ENCODE results near the gene KLHDC1.
"Not testable (repeated sequence)": the region's sequence is repeated elsewhere in the genome, so short reads cannot be mapped to it uniquely, and the experiment has no call there.

KLHDC1 gene

DNA sequence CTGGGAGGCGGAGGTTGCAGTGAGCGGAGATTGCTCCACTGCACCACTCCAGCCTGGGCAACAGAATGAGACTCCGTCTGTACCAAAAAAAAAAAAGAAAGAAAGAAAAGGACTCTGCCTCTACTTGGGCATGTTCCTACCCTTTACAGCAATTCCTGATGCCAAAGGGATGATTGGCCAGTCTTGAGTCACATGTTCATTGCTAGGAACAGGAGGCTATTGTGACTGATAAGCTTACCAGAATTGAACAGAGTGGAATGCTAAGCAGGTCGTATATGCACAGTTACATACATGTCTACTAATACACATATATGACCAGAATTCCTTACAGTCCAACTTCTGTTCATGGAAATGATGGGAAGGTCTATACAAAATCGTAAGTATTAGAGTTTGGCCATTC lies 34.3 kb downstream of the KLHDC1 start:
- no peak for FAIRE-seq

DNA sequence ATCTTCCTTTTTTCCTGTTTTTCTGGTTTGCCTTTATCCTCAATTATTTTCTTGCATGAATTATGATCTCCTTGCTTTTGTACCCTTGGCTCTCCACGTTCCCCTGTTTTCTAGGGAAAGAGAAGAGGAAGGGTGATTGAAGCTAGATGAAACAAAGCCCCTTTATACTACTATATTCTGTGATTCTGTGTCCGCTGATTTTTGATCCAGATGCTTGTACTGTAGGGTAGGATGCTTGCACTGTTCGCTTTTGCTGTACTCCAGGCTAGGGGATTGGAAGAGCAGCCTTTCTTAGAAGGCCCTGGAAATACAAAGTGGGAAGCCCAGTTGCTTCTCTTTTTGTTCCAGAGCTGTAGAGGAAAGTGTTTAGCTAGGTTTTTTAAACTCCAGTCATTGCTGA lies 40.0 kb downstream of the KLHDC1 start:
- FAIRE-seq: no peak

DNA sequence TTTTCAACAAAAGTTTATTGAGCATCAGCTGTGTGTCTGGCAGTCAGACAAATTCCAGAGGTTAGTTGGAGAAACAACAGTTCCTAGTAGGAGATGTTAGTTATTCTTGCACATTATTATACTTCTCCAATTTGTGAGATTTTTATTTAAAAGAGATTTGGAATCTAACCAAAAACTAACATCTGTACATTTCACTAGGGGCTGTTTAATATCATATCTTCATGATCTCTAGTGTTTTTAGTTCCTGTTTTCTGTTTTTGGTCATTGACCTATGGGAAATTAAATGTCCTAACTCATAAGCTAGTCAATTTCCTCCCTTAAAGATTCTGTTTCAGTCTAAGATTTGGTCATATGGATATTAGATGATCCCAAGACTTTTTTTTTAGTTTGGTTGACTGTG lies 40.9 kb downstream of the KLHDC1 start:
- FAIRE-seq: no peak

DNA sequence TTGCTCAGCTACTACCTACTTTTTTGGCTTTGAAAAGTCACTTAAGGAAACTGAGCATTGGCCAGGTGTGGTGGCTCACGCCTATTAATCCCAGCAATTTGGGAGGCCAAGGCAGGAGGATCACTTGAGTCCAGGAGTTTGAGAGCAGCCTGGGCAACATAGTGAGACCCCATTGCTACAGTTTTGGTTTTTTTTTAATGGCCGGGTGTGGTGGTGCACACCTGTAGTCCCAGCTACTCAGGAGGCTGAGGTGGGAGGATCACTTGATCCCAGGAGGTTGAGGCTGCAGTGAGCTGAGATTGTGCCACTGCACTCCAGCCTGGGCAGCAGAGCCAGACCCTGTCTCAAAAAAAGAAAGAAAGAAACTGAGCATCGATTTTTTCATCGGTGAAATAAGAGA lies 42.7 kb downstream of the KLHDC1 start:
- not testable (repeated sequence) for FAIRE-seq

DNA sequence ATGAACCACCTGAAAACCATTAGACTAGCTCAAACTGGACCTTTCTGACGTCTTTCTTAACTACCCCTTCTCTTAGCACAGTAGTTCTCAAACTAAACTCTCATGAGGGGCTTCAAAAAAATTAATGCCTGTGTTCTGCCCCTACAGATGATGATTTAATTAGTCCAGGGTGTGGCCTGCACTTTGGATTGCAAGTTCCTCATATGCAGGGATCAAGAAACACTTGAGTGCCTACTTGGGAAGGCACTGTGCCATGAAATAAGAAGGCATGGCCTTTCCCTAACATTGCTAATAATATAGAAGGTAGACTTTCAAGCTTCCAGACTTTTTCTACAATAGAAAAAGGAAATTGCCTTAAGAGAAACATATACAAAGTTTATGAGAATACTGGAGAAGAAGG lies 52.3 kb downstream of the KLHDC1 start:
- no peak for FAIRE-seq

DNA sequence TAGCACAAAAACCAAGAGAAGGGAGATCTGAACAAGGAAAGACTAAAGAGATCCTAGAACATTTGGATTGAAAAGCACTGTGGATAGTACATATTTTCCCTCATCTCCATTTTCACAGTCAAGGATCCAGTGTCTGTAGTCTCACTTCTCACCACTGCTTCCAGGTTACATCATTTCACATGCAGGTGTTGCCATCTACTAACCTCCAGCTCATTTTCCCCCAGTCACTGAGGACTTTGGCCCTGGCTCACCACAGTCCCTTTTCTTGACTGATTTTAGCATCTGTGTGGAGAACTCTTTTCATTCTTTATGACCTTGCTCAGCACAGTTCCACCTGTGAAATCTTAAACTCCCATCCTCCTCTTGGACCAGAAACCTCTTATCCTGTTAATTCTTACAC lies 53.6 kb downstream of the KLHDC1 start:
- FAIRE-seq: not testable (repeated sequence)

DNA sequence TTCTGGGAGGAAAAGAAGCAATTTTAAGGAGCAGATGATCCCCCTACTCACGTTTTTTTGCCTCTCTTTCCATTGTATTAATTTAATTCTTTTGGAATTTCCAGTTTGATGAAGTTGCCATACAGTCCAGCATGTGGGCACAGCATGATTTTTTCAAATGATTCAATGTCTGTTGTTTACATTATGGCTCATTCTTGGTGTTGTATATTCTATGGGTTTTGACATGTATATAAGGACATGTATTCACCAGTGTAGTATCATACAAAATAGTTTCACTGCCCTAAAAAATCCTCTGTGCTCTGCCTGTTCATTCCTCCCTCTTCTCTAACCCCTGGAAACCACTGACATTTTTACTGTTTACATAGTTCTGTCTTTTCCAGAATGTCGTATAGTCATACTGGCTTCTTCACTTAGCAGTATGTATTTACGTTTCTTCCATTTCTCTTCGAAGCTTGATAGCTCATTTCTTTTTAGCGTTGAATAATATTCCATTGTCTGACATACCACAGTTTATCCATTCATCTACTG lies 61.7 kb downstream of the KLHDC1 start:
- no peak for FAIRE-seq

DNA sequence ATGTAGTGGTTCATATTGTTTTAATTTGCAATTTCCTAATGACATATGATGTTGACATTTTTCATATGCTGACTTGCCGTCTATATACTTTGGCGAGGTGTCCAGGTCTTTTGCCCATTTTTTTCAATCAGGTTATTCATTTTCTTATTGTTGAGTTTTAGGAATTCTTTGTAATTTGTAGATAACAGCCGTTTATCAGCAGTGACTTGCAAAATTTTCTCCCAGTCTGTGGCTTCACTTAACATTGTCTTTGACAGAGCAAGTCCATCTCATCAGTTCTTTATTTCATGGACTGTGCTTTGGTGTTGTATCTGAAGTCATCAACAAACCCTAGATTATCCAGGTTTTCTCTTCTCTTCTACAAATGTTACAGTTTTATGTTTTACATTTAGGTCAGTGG lies 62.5 kb downstream of the KLHDC1 start:
- no peak for FAIRE-seq

DNA sequence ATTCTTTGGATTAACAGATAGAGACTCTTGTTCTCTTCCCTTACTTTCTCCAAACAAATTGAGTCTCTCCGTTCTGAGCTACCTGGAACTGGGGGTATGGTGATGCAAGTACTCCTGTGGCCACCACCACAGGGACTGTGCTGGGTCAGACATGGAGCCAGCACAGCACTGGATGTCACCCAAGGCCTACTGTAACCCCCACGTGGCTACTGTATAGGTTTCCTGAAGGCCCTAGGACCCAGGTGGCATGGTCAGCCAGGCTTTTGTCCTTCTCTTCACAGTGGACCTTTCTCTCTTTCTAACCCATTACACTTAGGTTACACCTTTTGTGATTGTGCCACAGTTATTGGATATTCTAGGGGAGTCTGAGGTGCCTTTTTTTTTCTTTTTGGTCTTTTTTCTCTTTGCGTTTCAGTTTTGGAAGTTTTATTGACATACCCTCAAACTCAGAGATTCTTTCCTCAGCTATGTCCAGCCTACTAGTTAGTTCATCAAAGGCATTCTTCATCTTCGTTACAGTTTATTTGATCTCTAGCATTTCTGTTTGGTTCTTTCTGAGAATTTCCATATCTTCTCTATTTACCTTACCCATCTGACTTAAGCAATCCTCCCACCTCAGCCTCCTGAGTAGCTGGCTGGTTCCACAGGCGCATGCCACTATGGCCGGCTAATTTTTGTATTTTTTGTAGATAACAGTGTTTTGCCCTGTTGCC lies 69.1 kb downstream of the KLHDC1 start:
- no peak for FAIRE-seq

DNA sequence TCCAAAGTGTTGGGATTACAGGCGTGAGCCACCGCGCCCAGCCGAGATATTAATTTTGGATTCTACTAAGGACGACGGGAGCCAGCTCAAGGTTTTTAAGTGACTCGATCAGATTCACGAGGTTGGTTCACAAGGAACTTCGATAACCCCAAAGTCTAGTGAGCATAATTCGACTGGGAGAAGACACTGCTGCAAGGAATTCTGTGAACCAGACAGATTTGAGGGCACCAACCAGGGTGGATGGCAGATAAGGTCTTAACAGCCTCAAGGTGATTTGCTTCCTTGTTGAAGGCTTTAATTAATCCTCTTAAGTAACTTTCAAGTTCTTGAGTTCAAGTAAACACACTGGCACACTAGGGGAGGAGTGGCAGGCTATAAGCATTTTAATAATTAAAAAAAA lies 73.9 kb downstream of the KLHDC1 start:
- FAIRE-seq: no peak

DNA sequence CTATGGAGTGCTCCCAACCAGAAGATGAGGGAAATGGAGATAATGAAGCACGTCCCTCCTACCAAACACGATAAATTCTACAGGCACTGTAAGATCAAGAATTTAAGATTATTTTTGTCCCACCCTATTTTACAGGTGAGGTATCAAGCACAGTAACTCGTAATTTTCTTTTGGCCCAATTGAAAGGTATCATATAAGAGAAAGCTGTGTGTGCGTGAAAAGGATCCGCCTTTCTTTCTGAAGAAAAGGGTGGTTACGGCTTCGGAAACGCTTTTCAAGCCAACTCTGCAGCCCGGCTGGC lies 74.3 kb downstream of the KLHDC1 start:
- no peak for FAIRE-seq

DNA sequence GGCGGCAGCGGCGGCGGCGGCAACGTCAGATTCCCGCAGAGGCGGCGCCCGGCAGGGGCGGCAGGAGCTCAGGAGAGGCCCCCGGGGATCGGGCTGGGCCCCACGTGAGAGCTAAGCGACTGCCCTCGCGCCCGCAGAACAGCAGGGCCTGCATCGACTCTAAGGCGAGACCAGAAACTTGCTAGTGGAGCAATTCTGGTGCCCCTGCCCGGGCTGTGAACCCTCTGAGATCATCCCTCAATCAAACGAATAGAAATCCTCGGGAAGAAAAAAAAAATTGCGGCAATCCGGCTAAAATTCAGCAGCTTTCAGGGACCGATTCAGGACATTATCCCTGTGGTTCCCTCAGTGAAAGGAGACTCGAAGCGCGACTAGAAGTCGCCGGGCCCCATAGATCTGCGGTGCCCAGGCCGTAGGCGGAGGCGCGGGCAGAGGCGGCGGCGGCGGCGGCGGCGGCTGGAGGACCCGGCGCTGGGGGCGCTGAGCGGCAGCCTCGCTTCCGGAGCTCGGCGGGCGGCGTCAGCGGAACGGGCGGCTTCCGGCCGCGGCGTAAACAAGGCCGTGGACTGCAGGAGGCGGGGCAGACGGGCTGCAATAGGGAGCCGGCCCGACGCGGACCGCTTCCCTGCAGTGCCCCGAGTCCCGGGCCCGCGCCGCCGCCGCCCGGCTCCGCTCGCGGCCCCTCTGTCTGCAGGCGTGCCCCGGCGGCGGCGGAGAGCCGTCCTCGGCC lies 74.8 kb downstream of the KLHDC1 start, which contains the start of gene KLHDC2:
Gene KLHDC2 (plus strand): TSS at position 583 of the 730 bp plus-strand sequence. CDS start 316 bp downstream, outside the sequence.
- FAIRE-seq: no peak

DNA sequence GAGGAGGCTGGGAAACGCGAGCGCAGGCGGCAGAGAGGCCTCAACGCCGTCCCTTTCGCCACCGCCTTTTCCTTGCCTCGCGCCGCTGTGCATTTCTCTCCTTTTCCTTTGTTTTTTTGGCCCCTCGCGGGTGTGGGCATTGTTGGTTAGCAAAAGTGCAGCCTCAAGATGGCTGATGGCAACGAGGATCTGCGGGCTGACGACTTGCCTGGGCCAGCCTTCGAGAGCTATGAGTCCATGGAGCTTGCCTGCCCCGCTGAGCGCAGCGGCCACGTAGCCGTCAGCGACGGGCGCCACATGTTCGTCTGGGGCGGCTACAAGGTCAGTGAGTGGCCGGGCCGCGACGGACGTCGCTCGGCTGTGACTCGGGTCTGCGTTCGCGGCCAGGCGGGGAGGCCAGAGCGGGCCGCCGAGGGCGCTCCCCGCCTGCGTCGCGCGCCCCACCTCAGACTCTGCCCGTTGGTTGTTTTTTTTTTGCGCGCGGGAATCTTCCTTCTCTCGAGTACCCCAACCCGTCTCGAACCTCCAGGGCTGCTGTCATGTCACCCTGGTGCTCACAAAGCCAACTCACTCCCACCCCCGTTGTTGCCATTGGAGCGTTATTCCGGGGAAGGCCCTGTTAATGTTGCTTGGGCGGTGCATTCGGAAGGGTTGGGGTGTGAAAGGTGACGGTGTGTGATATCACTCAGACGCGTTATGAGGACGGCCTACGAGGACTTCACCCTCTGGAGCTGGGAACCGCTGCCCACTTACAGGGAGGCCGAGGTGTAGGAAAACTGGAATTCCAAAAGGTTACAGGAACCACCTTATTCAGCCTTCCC lies 75.6 kb downstream of the KLHDC1 start:
- FAIRE-seq: no peak

DNA sequence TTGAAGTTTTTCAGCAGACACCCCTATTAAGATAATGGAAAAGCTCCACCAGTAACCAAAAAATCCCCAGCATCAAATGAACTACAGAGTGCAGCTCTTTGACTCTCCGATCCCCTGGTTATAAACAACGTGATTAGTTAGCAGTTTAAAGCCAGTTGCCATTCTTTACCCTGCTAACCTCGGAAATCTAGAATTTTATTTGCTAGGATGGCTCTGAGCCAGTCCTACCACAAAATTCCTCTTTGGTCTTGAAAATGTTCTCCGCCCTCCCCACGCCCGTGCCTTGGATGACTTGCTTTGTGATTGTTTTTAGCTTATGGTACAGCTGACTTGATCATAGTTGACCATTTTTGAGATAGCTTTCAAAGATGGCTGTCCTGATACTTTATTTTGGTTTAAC lies 76.3 kb downstream of the KLHDC1 start:
- FAIRE-seq: no peak

DNA sequence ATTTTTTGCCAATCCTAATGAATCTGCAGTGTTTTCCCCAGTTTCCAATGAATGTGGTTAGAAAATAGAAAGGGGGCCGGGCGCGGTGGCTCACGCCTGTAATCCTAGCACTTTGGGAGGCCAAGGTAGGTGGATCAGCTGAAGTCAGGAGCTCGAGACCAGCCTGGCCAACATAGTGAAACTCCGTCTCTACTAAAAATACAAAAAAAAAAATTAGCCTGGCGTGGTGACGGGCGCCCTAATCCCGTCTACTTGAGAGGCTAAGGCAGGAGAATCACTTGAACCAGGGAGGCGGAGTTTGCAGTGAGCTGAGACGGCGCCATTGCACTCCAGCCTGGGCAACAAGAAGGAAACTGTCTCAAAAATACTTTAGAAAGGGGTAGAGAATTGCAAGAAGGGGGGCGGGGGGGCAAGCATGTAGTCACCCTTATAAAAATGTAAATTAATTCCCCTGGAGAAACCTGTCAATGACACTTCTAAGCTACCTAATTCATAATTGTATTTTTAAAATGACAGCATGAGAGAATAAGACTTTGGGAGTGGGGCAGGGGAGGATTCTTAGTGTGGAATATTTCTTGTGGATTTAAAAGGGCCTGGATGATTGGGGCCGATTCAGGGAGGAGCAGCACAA lies 76.8 kb downstream of the KLHDC1 start:
- no peak for FAIRE-seq

DNA sequence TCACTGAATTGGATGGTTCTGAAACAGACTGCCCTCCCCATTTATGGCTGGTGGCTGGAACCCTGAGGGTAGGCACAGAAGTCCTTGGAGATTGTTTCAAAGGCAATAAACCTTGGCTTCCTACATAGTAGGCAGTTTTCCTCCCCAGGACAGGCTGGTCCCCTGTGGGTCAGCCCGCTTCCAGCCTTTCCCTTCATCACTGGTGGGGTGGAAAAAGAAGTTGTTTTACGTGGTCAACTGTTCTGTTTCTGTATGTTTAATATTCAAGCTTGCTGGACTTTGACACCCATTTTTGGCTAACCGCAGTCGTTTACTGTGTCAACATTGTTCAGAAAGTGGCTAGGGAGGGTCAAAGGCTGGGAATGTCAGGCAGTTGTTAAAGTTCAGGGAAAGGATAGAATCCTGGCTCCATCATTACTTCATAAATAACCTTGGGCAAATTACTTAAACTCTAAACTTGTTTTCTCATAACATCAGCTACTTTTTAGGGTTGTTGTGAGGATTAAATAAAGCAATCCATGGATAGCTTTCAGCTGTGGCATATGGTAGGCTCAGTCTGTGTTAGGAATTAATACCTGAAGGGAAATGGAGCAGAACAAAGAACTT lies 77.4 kb downstream of the KLHDC1 start:
- FAIRE-seq: no peak

DNA sequence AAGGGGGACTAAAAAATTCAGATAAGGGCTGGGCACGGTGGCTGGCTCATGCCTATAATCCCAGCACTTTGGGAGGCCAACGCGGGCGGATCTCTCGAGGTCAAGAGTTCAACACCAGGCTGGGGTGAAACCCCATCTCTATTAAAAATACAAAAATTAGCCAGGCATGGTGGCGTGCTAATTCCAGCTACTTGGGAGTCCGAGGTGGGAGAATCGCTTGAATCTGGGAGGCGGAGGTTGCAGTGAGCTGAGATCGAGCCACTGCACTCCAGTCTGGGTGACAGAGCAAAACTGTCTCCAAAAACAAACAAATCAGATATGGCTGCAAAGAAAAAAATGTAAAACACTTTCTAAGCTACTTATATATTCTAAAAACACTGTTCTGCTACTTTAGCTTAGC lies 78.8 kb downstream of the KLHDC1 start:
- FAIRE-seq: not testable (repeated sequence)

DNA sequence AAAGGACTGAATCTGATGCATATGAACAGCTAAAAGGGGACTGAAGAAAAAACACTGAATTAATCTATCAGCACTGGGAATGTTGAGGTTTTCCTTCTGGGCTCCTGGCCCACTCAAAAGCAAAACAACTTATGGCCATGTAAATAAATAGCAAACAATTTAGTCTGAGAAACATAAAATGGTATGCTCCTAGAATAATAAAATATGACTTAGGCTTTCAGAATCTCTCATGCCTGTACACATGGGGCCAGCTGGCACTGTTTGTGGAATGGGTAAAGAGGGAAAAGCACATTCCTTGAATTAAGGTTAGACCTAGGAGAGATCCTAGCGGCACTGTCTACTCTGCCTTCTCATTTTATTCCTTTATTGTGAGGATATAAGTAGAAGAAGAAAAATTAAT lies 81.2 kb downstream of the KLHDC1 start:
- FAIRE-seq: no peak

DNA sequence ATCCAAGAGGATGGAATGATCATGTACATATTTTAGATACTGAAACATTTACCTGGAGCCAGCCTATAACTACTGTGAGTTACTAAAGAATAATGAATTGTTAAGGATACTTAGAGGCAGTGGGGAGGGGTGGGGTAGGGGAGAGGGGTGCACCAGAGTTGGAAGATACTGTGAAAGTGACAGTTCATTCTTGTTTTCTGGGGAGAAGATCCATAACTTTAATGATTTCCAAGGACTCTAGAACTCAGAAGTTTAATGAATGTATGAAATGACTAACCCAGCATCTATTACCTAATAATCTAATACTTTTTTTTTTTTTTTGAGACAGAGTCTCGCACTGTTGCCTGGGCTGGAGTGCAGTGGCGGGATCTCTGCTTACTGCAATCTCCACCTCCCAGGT lies 85.5 kb downstream of the KLHDC1 start:
- FAIRE-seq: no peak

DNA sequence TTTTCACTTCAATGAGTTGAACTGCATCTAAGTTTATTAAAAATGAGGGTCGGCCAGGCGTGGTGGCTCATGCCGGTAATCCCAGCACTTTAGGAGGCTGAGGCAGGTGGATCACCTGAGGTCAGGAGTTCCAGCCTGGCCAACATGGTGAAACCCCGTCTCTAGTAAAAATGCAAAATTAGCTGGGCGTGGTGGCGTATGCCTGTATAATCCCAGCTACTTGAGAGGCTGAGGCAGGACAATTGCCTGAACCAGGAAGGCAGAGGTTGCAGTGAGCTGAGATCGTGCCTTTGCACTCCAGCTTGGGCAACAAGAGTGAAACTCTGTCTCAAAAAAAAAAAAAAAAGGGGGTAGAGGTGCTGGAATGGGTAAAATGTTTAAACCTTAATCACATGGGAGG lies 88.1 kb downstream of the KLHDC1 start:
- not testable (repeated sequence) for FAIRE-seq

DNA sequence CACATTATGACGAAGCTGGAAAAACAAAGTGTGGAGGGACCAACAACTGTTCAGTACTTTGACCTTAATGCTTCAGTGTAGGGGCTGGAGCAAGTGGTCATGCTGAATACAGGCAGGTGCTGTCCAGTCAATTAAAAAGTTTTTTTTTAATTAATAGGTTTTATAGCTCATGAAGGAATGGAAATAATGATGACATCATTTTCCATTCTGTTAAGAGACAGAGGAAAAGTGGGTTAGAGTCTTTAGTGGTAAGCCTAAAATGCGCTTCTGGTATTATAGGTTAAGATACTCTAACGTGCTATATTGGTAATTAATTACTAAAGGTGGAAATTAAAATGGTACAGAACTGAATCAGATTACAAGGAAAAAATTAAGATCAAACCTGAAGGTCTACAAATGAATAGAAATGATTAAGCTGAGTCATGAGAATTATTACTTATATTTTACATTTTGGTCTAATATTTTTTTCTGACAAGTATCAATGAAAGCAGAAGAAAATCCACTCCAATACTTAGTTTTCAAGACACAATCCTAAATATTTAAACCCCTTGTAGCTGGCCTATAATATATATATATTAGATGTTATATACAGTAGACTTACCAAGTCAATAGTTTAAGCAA lies 90.6 kb downstream of the KLHDC1 start:
- no peak for FAIRE-seq

DNA sequence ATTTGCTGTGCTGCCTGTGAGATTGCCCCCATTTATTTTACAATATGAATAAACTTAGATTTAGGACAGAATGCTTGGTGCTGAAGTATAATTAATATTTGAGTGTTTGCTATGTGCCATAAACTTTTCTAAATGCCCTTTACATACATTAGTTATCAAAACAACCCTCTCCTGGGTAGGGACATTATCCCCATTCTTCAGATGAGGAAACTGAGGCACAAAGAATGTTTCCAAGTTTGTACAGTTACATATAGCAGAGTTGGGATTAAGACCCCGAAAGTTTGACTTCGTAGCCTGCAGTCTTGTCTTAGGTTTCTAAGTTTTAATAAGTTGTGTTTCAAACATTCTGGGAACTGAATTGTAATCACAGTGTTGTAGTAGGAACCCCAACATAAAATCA lies 93.4 kb downstream of the KLHDC1 start:
- FAIRE-seq: no peak

Data from G401.6 (cell line).